K562 treated with DMSO at 1 percent for 12 hours (cell line): ENCODE data around the gene TSPYL2. TPM values are rescaled to one million over a fixed set of nuclear protein-coding genes. Genes with fewer than 3 reads are reported as not detected.

Source experiments
- total RNA-seq: library from RNA; unstranded; fragments of 300-600 nt; gene quantifications from 2 replicates; pipeline ENCODE4 v1.2.3, GENCODE V29; 2022; ENCODE audit not compliant: insufficient read depth

Gene TSPYL2
- 9.0 and 14.2 TPM in 2 replicates for total RNA-seq

GRCh38 chrX:53081925-53082772 lies at the start of gene TSPYL2:
Gene TSPYL2 (plus strand): TSS chrX:53082367. CDS start chrX:53082499, 132 bp downstream.

DNA sequence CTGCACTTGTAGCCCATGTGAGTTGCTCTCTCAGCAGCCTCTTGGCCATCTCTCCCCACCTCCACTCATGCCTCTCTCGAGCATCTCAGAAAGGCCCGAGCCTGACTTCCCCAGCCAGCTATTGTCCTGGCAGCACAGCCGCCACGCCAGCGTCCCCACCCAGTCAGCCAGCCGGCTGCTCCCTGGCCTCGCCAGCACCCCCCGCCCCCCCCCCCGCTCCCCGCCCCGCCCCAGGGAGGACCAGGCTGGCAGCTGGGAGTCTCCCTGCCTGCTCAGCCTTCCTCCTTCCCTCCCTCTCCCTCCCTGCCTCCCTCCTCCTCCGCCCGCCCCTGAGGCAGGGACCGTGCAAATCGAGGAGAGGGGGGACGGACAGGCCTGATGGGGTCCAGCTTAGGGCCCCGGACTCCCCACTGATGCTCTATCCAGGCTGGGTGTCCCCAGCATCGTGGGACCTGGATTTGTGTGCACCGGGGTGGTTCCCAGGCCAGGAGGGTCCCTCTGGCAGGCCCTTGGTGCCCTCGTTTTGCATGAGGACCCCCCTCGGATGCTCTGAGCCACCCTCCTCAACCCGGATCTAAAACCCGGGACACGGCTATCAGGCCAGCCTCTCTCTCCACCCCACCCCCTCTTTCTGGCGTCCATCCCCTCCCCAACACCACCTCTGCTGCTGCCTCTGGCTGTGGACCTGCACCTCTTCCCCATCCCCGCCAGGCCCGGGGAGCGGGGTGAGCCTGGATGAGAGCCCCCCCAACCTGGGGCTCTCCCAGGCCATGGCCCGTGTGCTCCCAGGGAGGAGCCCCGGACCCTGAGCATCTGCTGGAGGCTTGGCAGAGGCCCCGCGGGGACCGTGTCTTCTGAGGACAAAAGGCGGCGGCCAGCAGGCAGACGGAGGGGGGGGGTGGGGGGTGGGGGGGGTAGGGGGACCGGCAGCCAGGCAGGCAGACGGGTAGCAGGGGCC lies 33.7 kb upstream of the TSPYL2 start, which contains the start of gene GPR173:
Gene GPR173, plus strand, starts transcription at position 621 of the 958 bp plus-strand sequence. CDS start 27,833 bp downstream, outside the sequence.

DNA sequence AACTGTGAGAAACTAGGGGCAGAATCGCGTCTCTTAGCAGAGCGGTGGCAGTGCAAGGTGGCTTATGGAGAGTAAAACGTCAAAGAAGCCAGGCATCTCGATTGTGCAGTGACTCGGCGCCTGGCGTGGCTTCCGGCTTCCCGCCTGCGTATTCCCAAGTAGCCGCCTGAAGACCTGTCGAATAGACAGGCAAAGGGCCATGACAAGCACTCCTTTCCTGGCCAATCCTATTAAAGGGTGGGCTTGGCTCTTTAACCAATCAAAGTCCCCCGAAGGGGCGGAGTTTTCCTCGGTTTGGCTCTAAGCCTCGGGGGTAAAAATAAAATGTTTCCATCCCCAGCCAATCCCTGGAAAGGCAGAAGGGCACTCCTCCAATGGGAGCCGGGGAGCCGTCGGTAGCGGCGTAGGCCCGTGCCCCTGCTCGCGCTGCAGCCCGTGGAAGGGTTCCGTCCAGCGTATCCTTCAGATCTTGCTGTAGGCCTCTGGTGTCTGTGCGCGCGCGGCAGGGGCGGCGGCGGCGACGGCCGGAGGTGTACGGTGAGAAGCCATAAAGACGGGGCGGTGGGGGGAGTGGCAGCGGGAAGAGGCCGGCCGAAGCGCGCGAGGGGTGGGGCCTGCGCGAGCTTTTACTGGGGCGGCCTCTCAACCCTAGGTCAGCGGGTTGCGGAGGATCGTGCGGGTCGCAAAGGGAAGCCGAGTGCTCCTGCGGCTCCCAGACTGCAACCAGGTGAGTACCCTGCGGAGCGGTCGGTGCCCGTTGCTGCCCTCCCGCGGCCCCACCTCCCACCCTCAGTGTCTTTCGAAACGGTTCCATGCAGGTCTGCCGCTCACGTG lies 11.8 kb downstream of the TSPYL2 start, which contains the start of gene KANTR:
Gene KANTR, plus strand, starts transcription at position 395 of the 834 bp plus-strand sequence. CDS start 30,131 bp downstream, outside the sequence.

Other genes with a start within 250 kb of the TSPYL2 start
- not detected in 2 replicates for gene XAGE3, start 214.3 kb upstream of the TSPYL2 start, total RNA-seq
- 8.4 and 9.2 TPM in 2 replicates for gene FAM156B, start 185.0 kb upstream of the TSPYL2 start, total RNA-seq
- gene FAM156A, start 123.8 kb upstream of the TSPYL2 start, total RNA-seq, result 2.9 and 7.0 TPM in 2 replicates
- gene GPR173, start 33.6 kb upstream of the TSPYL2 start, total RNA-seq, result not detected in 2 replicates
- gene KANTR, start 11.8 kb downstream of the TSPYL2 start, total RNA-seq, result 0.30 and 1.7 TPM in 2 replicates
- gene KDM5C, start 142.8 kb downstream of the TSPYL2 start, total RNA-seq, result 24.6 and 72.4 TPM in 2 replicates
- gene IQSEC2, start 199.2 kb downstream of the TSPYL2 start, total RNA-seq, result 9.8 and 26.5 TPM in 2 replicates